DND-41 (cell line): Measurements from ENCODE around the gene ZNF823.

Source experiments
- CTCF ChIP-seq: IDR thresholded peaks from 2 replicates; pipeline ENCODE4 v1.5.1; 2012; ENCODE audit warnings: borderline replicate concordance, low read length, moderate library complexity, mild to moderate bottlenecking; ENCODE audit not compliant: poor library complexity, severe bottlenecking; ENCODE audit errors: extremely low read depth
- EZH2 ChIP-seq: IDR thresholded peaks from 3 replicates; pipeline ENCODE4 v1.6.1; 2012; ENCODE audit warnings: borderline replicate concordance, low read depth, mild to moderate bottlenecking, moderate library complexity, low read length, inconsistent platforms; ENCODE audit not compliant: severe bottlenecking

DNA sequence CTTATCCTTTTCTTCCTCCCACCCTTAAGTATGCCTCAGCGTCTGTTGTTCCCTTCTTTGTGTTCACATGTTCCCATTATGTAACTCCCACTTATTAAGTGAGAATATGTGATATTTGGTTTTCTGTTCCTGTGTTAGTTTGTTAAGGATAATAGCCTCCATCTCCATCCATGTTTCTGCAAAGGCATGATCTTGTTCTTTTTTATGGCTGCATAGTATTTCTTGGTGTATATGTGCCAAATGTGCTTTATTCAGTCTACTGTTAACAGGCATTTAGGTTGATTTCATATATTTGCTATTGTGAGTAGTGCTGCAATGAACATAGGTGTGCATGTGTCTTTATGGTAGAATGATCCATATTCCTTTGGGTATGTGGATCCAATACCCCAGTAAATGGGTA, 24.9 kb upstream of the ZNF823 start:
- no peak for TF ChIP-seq EZH2
- no peak for TF ChIP-seq CTCF
